ENCODE data around the gene XRCC3.
"Not testable (repeated sequence)": the region's sequence is repeated elsewhere in the genome, so short reads cannot be mapped to it uniquely, and the experiment has no call there.

XRCC3 gene

GRCh38 chr14:103668117-103668516 is 47.1 kb downstream of the XRCC3 start:
- DNase-seq (ENCODE audit: low read depth in 3 of 3): no peak

DNA sequence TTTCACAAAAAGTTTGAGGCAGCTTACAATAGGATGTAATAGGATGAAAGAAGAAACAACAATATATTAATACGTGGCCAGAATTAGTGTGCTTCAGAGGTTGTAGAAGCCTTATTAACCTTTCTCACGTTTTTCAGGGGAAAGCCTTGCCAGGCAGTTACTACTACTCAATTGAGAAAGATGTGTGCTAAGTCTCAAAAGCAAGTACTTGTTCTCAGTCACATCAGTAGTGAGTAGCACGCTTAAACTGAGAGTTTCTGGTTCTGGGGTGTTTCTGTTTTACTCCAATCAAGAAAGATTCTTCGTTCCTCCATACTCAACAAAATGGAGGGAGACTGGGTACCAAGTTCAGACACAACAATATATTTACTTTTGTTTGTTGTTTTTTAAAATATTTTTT is 47.6 kb downstream of the XRCC3 start:
- DNase-seq (ENCODE audit: low read depth in 3 of 3): no peak

GRCh38 chr14:103663506-103663905 is 51.7 kb downstream of the XRCC3 start:
- no peak for DNase-seq (ENCODE audit: low read depth in 3 of 3)

DNA sequence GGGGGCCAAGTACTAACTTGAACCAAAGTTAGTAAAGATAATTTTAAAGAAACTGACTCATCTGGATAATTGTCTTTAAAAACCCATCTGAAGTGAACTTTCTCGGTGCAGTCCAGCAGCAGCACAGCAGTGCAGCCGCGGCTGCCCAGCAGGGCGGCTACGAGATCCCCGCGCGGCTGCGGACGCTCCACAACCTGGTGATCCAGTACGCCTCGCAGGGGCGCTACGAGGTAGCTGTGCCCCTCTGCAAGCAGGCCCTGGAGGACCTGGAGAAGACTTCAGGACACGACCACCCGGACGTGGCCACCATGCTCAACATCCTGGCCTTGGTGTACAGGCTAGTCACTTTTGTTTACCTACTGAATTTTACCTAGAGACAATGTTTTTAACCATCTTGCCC is 52.7 kb downstream of the XRCC3 start:
- no peak for DNase-seq (ENCODE audit: low read depth in 3 of 3)

GRCh38 chr14:103662029-103662428 is 53.2 kb downstream of the XRCC3 start:
- DNase-seq (ENCODE audit: low read depth in 3 of 3): no peak

GRCh38 chr14:103659631-103660030 is 55.6 kb downstream of the XRCC3 start:
- no peak for DNase-seq (ENCODE audit: low read depth in 3 of 3)

- DNase-seq (ENCODE audit: low read depth in 3 of 3): no peak
Observed at GRCh38 chr14:103657471-103657870, 57.8 kb downstream of the XRCC3 start.

DNA sequence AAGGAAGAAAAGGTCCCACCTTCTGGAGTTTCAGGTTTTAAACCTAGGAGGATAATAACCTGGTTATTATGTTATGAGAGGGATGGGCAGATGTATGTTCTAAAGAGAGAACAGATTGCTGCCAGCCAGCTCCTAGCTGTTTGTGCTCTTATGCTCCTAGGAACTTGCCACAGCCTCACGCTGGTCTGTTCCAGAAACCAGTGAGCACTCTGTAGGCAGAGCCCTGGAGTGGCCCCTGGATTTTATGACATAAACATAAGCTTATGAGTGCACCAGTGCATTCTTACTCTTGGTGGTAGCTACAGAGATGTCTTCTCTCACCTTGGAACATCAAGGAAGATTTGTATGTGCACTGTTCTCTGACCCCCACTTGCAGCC is 58.5 kb downstream of the XRCC3 start:
- no peak for DNase-seq (ENCODE audit: low read depth in 3 of 3)

GRCh38 chr14:103656031-103656755 is 59.1 kb downstream of the XRCC3 start:
- DNase-seq (ENCODE audit: low read depth in 3 of 3): no peak

- DNase-seq (ENCODE audit: low read depth in 3 of 3): no peak
Observed at GRCh38 chr14:103654619-103655018, 60.6 kb downstream of the XRCC3 start.

GRCh38 chr14:103653805-103654204 is 61.4 kb downstream of the XRCC3 start:
- no peak for DNase-seq (ENCODE audit: low read depth in 3 of 3)

GRCh38 chr14:103653336-103653735 is 61.9 kb downstream of the XRCC3 start:
- not testable (repeated sequence) for DNase-seq (ENCODE audit: low read depth in 3 of 3)

GRCh38 chr14:103652806-103653205 is 62.4 kb downstream of the XRCC3 start:
- DNase-seq (ENCODE audit: low read depth in 3 of 3): no peak

GRCh38 chr14:103651585-103651984 is 63.7 kb downstream of the XRCC3 start:
- DNase-seq (ENCODE audit: low read depth in 3 of 3): no peak

- DNase-seq (ENCODE audit: low read depth in 3 of 3): no peak
Observed at GRCh38 chr14:103650213-103650612, 65.0 kb downstream of the XRCC3 start.

GRCh38 chr14:103649001-103649400 is 66.2 kb downstream of the XRCC3 start:
- DNase-seq (ENCODE audit: low read depth in 3 of 3): no peak
